ENCODE measurements around the gene C17orf113. TPM values are rescaled to one million over a fixed set of nuclear protein-coding genes. Genes with fewer than 3 reads are reported as not detected.
A peak's percentile ranks its signal among the peaks of the same experiment; 100 is the strongest.

C17orf113 gene
- total and polyA plus RNA-seq, 2 of the 13 experiments (the other 11 are each of a cell fraction or from before 2014, with no cell fraction given) = 0.87 to 1.1 TPM

DNA sequence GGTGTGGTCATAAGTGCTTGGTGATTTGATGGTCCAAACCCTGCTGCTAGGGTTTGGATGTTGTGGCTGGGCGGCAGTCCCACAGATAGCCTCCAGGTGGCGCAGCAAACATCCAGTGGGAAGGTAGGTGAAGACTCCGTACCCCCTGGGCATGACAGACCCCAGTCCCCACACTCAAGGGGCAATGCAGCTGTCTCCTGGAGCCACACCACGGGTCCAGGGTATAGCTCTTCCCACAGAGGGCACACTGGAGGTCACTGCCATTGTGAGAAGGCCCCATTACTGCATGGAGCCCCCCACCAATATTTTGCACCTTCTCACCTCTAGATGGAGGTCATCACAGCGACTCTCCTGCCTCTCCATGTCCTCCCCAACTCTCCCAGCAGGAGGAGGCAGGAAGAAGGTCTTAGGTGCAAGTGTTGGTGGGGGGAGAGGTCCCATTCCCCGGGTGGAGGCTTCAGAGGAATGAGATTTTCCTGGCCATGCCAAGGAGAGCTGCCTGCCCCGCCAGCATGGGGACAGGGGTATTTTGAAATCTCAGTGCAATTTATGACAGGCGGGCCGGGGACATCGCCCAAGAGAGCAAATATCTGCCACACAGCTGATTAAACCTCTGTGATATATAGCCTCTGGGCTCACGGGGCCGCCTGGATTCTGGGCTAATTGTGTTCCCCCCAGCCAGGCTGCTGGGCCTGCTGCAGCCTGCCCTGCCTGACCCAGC is 17.1 kb upstream of the C17orf113 start (continued):
- TF ChIP-seq, protein P1, sequence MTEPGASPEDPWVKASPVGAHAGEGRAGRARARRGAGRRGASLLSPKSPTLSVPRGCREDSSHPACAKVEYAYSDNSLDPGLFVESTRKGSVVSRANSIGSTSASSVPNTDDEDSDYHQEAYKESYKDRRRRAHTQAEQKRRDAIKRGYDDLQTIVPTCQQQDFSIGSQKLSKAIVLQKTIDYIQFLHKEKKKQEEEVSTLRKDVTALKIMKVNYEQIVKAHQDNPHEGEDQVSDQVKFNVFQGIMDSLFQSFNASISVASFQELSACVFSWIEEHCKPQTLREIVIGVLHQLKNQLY (CRISPR knock-in tag; IDR thresholded peaks at IDR 0.05) = no peak
- TF ChIP-seq FOXM1 (CRISPR knock-in tag; IDR thresholded peaks at IDR 0.05) = no peak
- no peak for TF ChIP-seq PHF20 (CRISPR knock-in tag; IDR thresholded peaks at IDR 0.05)
- TF ChIP-seq PHB2 (IDR thresholded peaks at IDR 0.05; ENCODE audit: partially characterized antibody) = no peak
- no peak for TF ChIP-seq TP53 (CRISPR knock-in tag; conservative IDR thresholded peaks at IDR 0.05)
- no peak for TF ChIP-seq ZNF570 (CRISPR knock-in tag; IDR thresholded peaks at IDR 0.05; ENCODE audit: borderline replicate concordance)
- TF ChIP-seq, protein P2, sequence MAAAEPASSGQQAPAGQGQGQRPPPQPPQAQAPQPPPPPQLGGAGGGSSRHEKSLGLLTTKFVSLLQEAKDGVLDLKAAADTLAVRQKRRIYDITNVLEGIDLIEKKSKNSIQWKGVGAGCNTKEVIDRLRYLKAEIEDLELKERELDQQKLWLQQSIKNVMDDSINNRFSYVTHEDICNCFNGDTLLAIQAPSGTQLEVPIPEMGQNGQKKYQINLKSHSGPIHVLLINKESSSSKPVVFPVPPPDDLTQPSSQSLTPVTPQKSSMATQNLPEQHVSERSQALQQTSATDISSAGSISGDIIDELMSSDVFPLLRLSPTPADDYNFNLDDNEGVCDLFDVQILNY (CRISPR knock-in tag; conservative IDR thresholded peaks at IDR 0.05) = no peak
- TF ChIP-seq NAIF1 (CRISPR knock-in tag; IDR thresholded peaks at IDR 0.05; ENCODE audit: borderline replicate concordance) = no peak
- TF ChIP-seq, protein P3, sequence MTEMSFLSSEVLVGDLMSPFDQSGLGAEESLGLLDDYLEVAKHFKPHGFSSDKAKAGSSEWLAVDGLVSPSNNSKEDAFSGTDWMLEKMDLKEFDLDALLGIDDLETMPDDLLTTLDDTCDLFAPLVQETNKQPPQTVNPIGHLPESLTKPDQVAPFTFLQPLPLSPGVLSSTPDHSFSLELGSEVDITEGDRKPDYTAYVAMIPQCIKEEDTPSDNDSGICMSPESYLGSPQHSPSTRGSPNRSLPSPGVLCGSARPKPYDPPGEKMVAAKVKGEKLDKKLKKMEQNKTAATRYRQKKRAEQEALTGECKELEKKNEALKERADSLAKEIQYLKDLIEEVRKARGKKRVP (CRISPR knock-in tag; IDR thresholded peaks at IDR 0.05) = no peak; a peak in 1 of 4 replicates
- no peak for TF ChIP-seq ZNF652 (CRISPR knock-in tag; IDR thresholded peaks at IDR 0.05; ENCODE audit: borderline replicate concordance, low read depth)
- TF ChIP-seq SETDB1 (CRISPR knock-in tag; IDR thresholded peaks at IDR 0.05; ENCODE audit: borderline replicate concordance) = no peak
- TF ChIP-seq, protein P4, sequence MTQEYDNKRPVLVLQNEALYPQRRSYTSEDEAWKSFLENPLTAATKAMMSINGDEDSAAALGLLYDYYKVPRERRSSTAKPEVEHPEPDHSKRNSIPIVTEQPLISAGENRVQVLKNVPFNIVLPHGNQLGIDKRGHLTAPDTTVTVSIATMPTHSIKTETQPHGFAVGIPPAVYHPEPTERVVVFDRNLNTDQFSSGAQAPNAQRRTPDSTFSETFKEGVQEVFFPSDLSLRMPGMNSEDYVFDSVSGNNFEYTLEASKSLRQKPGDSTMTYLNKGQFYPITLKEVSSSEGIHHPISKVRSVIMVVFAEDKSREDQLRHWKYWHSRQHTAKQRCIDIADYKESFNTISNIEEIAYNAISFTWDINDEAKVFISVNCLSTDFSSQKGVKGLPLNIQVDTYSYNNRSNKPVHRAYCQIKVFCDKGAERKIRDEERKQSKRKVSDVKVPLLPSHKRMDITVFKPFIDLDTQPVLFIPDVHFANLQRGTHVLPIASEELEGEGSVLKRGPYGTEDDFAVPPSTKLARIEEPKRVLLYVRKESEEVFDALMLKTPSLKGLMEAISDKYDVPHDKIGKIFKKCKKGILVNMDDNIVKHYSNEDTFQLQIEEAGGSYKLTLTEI (CRISPR knock-in tag; conservative IDR thresholded peaks at IDR 0.05) = no peak
- TF ChIP-seq MBNL3 (CRISPR knock-in tag; conservative IDR thresholded peaks at IDR 0.05) = no peak
- TF ChIP-seq ZMYM3 (CRISPR knock-in tag; IDR thresholded peaks at IDR 0.05) = no peak
- TF ChIP-seq ZNF484 (CRISPR knock-in tag; IDR thresholded peaks at IDR 0.05; ENCODE audit: borderline replicate concordance, low read depth) = no peak
- TF ChIP-seq KDM1A (CRISPR knock-in tag; IDR thresholded peaks at IDR 0.05) = no peak
- TF ChIP-seq SNAPC2 (CRISPR knock-in tag; IDR thresholded peaks at IDR 0.05) = no peak
- no peak for TF ChIP-seq TMF1 (CRISPR knock-in tag; IDR thresholded peaks at IDR 0.05; ENCODE audit: low read depth)
- TF ChIP-seq, protein P5, sequence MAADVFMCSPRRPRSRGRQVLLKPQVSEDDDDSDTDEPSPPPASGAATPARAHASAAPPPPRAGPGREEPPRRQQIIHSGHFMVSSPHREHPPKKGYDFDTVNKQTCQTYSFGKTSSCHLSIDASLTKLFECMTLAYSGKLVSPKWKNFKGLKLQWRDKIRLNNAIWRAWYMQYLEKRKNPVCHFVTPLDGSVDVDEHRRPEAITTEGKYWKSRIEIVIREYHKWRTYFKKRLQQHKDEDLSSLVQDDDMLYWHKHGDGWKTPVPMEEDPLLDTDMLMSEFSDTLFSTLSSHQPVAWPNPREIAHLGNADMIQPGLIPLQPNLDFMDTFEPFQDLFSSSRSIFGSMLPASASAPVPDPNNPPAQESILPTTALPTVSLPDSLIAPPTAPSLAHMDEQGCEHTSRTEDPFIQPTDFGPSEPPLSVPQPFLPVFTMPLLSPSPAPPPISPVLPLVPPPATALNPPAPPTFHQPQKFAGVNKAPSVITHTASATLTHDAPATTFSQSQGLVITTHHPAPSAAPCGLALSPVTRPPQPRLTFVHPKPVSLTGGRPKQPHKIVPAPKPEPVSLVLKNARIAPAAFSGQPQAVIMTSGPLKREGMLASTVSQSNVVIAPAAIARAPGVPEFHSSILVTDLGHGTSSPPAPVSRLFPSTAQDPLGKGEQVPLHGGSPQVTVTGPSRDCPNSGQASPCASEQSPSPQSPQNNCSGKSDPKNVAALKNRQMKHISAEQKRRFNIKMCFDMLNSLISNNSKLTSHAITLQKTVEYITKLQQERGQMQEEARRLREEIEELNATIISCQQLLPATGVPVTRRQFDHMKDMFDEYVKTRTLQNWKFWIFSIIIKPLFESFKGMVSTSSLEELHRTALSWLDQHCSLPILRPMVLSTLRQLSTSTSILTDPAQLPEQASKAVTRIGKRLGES (CRISPR knock-in tag; IDR thresholded peaks at IDR 0.05; ENCODE audit: borderline replicate concordance) = no peak
- TF ChIP-seq ZNF775 (CRISPR knock-in tag; IDR thresholded peaks at IDR 0.05; ENCODE audit: borderline replicate concordance) = no peak
- TF ChIP-seq ZNF549 (CRISPR knock-in tag; IDR thresholded peaks at IDR 0.05) = no peak
- peak; percentile 49; the same call in 1 of the 2 replicates for TF ChIP-seq ZNF768 (CRISPR knock-in tag; IDR thresholded peaks at IDR 0.05)

All from HepG2 (cell line).